ENCODE measurements around the gene AGPAT1. TPM values are rescaled to one million over a fixed set of nuclear protein-coding genes. Genes with fewer than 3 reads are reported as not detected.

The AGPAT1 gene
- polyA plus RNA-seq, 2 of the 4 experiments (the other 2 are of a cell fraction): 29.4 to 40.6 TPM

DNA sequence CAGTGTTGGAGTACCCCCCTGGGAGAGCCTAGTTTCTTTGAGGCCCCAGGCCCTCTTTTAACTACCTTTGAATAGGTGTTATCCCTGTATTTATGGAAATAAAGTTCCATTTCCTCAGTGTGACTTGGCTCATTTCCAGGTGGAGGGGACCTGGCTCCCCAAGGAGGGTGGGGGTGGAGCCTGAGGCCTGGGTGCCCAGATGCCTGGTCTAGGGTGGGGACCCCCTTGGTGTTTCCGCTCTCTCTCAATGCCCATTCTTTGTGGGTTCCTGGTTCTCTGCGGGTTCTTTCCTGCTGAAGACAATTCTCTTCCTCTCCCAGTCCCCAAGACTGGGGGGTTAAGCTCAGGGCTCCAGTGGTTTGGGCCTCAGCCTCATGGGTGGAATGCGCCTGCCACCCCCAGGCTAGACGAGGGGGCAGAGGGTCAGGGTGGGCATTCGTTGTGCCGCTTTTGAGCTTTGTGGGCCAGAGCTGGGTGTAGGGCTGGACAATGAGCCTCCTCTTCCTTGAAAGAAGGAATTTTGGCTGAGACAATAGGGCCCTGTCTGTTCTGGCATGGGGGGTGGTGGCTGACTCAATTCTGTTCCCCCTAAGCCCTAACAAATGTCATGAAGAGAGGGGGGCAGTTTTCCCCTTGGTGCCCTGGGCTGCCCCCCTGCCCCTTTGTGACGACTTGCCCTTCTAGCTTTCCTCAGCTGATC lies 12.2 kb downstream of the AGPAT1 start (continued):
- TF ChIP-seq, protein P1, sequence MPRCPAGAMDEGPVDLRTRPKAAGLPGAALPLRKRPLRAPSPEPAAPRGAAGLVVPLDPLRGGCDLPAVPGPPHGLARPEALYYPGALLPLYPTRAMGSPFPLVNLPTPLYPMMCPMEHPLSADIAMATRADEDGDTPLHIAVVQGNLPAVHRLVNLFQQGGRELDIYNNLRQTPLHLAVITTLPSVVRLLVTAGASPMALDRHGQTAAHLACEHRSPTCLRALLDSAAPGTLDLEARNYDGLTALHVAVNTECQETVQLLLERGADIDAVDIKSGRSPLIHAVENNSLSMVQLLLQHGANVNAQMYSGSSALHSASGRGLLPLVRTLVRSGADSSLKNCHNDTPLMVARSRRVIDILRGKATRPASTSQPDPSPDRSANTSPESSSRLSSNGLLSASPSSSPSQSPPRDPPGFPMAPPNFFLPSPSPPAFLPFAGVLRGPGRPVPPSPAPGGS (IDR thresholded peaks at IDR 0.05): no peak
- TF ChIP-seq CEBPB (IDR thresholded peaks at IDR 0.05) (no peak), EP300 (IDR thresholded peaks at IDR 0.05) (no peak), FOSL2 (IDR thresholded peaks at IDR 0.05) (no peak), FOSL2 (CRISPR knock-in tag; IDR thresholded peaks at IDR 0.05) (no peak)

DNA sequence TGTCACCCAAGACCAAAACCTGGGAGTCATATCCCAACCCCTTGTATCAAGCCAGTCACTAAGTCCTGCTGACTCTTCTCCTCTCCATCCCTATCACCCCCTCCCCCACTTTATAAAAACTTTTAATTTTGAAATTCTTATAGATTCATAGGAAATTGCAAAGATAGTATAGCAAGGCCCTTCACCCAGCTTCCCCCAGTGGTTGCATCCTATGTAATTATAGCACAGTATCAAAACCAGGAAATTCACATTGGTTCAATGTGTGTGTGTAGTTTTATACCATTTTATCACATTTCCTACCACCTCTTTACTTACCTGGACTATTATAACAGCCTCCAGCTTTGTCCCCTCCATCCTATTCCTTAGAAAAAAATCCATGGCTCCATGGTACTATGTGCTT lies 17.8 kb downstream of the AGPAT1 start:
- Histone ChIP-seq H3K9me3 (no peaks in the 10 kb centered on the region), H3K4me3 (no peak overlapping the region), H3K4me2 (no peak overlapping the region), H3K4me1 (peaks cover 10% of the 10 kb centered on the region; the same call in 2 of the 3 replicates), H3K27ac (no peak overlapping the region)
- POLR2A ChIA-PET: no interaction called here
- no peak for TF ChIP-seq HDAC2 (IDR thresholded peaks at IDR 0.05)
- no peak for TF ChIP-seq CBX2 (IDR thresholded peaks at IDR 0.05; ENCODE audit: borderline replicate concordance, low read depth)
- TF ChIP-seq CHD2 (IDR thresholded peaks at IDR 0.05; ENCODE audit: low read length, partially characterized antibody): no peak
- no peak for TF ChIP-seq JUN (IDR thresholded peaks at IDR 0.05)
- no peak for TF ChIP-seq FOSB (CRISPR knock-in tag; IDR thresholded peaks at IDR 0.05)
- DNase-seq (ENCODE audit: low read depth in 1 of 2, low spot score in 1 of 2): no peak
- ATAC-seq: no peak
- no peak for FAIRE-seq
- CTCF ChIA-PET: interaction anchor here (2.3 kb wide), 1 partner anchor 40 kb away, joined by 16 read pairs; no protein-coding TSS in a partner anchor

DNA sequence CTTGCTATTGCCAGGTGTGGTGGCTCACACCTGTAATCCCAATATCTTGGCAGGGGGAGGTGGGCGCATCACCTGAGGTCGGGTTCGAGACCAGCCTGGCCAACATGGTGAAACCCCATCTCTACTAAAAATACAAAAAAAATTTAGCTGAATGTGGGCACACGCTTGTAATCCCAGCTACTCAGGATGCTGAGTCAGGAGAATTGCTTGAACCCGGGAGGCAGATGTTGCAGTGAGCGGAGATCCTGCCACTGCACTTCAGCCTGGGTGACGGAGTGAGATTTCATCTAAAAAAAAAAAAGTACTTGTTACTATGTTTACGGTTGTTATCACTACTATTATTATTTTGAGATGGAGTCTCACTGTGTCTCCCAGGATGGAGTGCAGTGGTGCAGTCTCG lies 19.0 kb downstream of the AGPAT1 start:
- Histone ChIP-seq H3K4me3 (no peak overlapping the region), H3K4me2 (no peak overlapping the region), H3K27ac (no peak overlapping the region), H3K9me3 (no peaks in the 10 kb centered on the region), H3K4me1 (peaks cover 14% of the 10 kb centered on the region; the same call in 2 of the 3 replicates)
- CTCF ChIA-PET: interaction anchor here (2.3 kb wide), 1 partner anchor 39 kb away, joined by 16 read pairs; no protein-coding TSS in a partner anchor
- 91% methylated on average over 9 of the region's 9 CpGs for WGBS (ENCODE audit: missing lambda C conversion rate)
- TF ChIP-seq MAFK (IDR thresholded peaks at IDR 0.05; ENCODE audit: partially characterized antibody) (peak; percentile 50), CHD2 (IDR thresholded peaks at IDR 0.05; ENCODE audit: low read length, partially characterized antibody) (no peak)
- FAIRE-seq (no peak), ATAC-seq (no peak), DNase-seq (ENCODE audit: low read depth in 1 of 2, low spot score in 1 of 2) (no peak)
- POLR2A ChIA-PET: no interaction called here

GRCh38 chr6:32154514-32155161 lies 21.2 kb downstream of the AGPAT1 start:
- ChIA-PET POLR2A (interaction anchor here (1.0 to 1.2 kb wide), 2 partner anchors 24 to 36 kb away, joined by 3 read pairs; no protein-coding TSS in a partner anchor), CTCF (interaction anchor here (0.5 to 1.9 kb wide), 15 partner anchors 10 to 544 kb away, joined by 3 to 18 read pairs (median 4); partner anchors contain the start of genes AGPAT1, ATF6B, EGFL8 and FKBPL)
- Histone ChIP-seq H3K27ac (peak overlapping the region; percentile 81 to 85), H3K4me2 (peak overlapping the region; percentile 86), H3K4me3 (peak overlapping the region; percentile 59), H3K9me3 (no peaks in the 10 kb centered on the region), H3K4me1 (peaks cover 14% of the 10 kb centered on the region; the same call in 2 of the 3 replicates)
- DNase-seq (ENCODE audit: low read depth in 1 of 2, low spot score in 1 of 2) (peak; percentile 69 to 71), ATAC-seq (peak; percentile 85 to 90), FAIRE-seq (no peak)
- 25% methylated on average over 8 of the region's 34 CpGs for WGBS (ENCODE audit: missing lambda C conversion rate)
- TF ChIP-seq CHD4 (IDR thresholded peaks at IDR 0.05; ENCODE audit: borderline replicate concordance): no peak
- peak; percentile 57 for TF ChIP-seq SMC3 (IDR thresholded peaks at IDR 0.05)
- TF ChIP-seq NPAS2 (CRISPR knock-in tag; IDR thresholded peaks at IDR 0.05; ENCODE audit: borderline replicate concordance): no peak
- peak; percentile 64 to 65 for TF ChIP-seq RAD21 (conservative IDR thresholded peaks at IDR 0.05 in 1 of 2, IDR thresholded peaks at IDR 0.05 in 1 of 2)
- peak; percentile 38; the same call in 1 of the 2 replicates for TF ChIP-seq KDM5A (IDR thresholded peaks at IDR 0.05)
- TF ChIP-seq SREBF2 (IDR thresholded peaks at IDR 0.05): no peak
- no peak for TF ChIP-seq ESRRA (IDR thresholded peaks at IDR 0.05; ENCODE audit: borderline replicate concordance, low read length)
- TF ChIP-seq, protein P2, sequence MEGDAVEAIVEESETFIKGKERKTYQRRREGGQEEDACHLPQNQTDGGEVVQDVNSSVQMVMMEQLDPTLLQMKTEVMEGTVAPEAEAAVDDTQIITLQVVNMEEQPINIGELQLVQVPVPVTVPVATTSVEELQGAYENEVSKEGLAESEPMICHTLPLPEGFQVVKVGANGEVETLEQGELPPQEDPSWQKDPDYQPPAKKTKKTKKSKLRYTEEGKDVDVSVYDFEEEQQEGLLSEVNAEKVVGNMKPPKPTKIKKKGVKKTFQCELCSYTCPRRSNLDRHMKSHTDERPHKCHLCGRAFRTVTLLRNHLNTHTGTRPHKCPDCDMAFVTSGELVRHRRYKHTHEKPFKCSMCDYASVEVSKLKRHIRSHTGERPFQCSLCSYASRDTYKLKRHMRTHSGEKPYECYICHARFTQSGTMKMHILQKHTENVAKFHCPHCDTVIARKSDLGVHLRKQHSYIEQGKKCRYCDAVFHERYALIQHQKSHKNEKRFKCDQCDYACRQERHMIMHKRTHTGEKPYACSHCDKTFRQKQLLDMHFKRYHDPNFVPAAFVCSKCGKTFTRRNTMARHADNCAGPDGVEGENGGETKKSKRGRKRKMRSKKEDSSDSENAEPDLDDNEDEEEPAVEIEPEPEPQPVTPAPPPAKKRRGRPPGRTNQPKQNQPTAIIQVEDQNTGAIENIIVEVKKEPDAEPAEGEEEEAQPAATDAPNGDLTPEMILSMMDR (IDR thresholded peaks at IDR 0.05): peak; percentile 44
